Measurements from ENCODE around the gene NLRP6.

GRCh38 chr11:266676-267439, 11.3 kb upstream of the NLRP6 start:
- TF ChIP-seq CTCF (conservative IDR thresholded peaks at IDR 0.05) = no peak
- TF ChIP-seq EZH2 (IDR thresholded peaks at IDR 0.05; ENCODE audit: low read depth) = no peak

All from PC-9 (cell line).